ENCODE measurements around the gene PFDN6. TPM values are rescaled to one million over a fixed set of nuclear protein-coding genes. Genes with fewer than 3 reads are reported as not detected.

PFDN6 gene
- total RNA-seq, 2 experiments from 2014 or later: 63.5 to 65.0 TPM

GRCh38 chr6:33298773-33299236, 9.4 kb downstream of the PFDN6 start, which contains the start of gene RGL2:
Gene RGL2 (minus strand): TSS chr6:33298942. CDS start chr6:33298610, 332 bp downstream.
- H3K27me3 Mint-ChIP-seq: no peaks in the 10 kb centered on the region
- H3K4me1 Mint-ChIP-seq: peaks cover 40% of the 10 kb centered on the region
- CTCF ChIA-PET: interaction anchor here (0.7 to 3.3 kb wide), 16 partner anchors 9 to 309 kb away, joined by 3 to 29 read pairs (median 4); partner anchors contain the start of genes B3GALT4, PFDN6, RPS18 and TAPBP
- POLR2A ChIA-PET: interaction anchor here (0.7 to 14.3 kb wide), 16 partner anchors 9 to 371 kb away, joined by 3 to 234 read pairs (median 4); partner anchors contain the start of genes B3GALT4, PFDN6, RPS18 and TAPBP
- no peaks in the 10 kb centered on the region for H3K9me3 Mint-ChIP-seq
- H3K4me3 Mint-ChIP-seq: peak within 1 kb of the TSS; percentile 95
- H3K36me3 Mint-ChIP-seq (ENCODE audit: low read depth): peaks cover 46% of the 10 kb centered on the region
- H3K27ac Mint-ChIP-seq: peak within 1 kb of the TSS; percentile 100
- peak; percentile 75 for DNase-seq

DNA sequence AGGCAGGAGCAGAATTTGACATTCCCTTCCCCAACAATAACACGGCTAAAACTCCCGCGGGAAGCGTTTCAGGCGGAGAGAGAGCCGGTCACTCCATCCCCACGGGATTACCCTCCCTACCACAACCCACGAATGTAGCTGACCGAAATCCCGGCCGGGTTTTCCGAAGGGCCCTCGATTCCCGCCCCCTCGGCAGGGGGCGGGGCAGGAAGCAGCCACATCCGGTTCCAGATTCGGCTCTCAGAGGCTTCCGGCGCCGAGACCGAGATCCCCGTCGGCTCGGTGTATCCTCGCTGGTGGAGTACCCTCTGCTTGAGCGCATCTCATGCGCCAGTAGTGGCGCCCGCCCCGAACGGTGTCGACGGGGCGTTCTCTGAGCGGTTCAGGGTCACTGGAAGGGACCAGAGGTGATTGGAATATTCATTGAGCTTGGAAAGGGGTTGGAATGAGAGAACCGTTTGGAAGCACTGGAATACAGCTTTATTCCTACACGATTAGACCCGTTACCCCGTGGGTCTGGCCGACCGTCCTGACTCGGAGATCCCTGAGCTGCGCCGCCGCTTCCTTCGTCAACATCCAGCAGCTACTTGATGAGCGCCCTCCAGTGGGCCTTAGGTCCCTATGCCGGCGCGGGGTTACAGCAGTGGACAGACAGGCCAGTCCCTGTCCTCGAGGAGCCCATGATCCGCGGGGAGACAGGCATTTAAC, 10.0 kb downstream of the PFDN6 start:
- Mint-ChIP-seq H3K4me3 (peak overlapping the region; percentile 95), H3K27ac (peak overlapping the region; percentile 100), H3K36me3 (ENCODE audit: low read depth) (peaks cover 47% of the 10 kb centered on the region), H3K4me1 (peaks cover 41% of the 10 kb centered on the region), H3K9me3 (no peaks in the 10 kb centered on the region), H3K27me3 (no peaks in the 10 kb centered on the region)
- POLR2A ChIA-PET: interaction anchor here (0.7 to 14.3 kb wide), 24 partner anchors 9 to 370 kb away, joined by 3 to 234 read pairs (median 4); partner anchors contain the start of genes B3GALT4, PFDN6, RPS18 and RXRB
- CTCF ChIA-PET: interaction anchor here (0.7 to 3.3 kb wide), 18 partner anchors 8 to 308 kb away, joined by 3 to 29 read pairs (median 4); partner anchors contain the start of genes B3GALT4, PFDN6, RPS18 and TAPBP
- DNase-seq: peak; percentile 94

DNA sequence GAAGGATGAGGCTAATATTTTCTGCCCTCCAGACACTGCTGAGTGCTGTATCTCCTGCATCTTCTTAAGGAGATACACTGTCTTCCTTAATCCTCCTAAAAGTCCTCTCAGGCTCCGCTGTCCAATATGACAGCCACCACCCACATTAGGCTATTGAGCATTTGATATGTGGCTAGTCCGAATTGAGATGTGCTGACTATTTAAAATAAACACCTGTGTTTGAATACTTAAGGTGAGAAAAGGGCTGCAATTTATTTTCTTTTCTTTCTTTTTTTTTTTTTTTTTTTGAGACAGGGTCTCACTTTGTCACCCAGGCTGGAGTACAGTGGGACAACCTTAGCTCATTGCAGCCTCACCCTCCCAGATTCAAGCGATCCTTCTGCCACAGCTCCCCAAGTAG, 12.5 kb downstream of the PFDN6 start:
- no peak for DNase-seq
- Mint-ChIP-seq H3K9me3 (no peaks in the 10 kb centered on the region), H3K4me1 (peaks cover 46% of the 10 kb centered on the region), H3K27ac (no peak overlapping the region), H3K36me3 (ENCODE audit: low read depth) (peaks cover 58% of the 10 kb centered on the region), H3K27me3 (no peaks in the 10 kb centered on the region), H3K4me3 (no peak overlapping the region)
- CTCF ChIA-PET: interaction anchor here (1.0 to 1.5 kb wide), 3 partner anchors 10 to 103 kb away, joined by 4 to 6 read pairs (median 5); no protein-coding TSS in a partner anchor
- POLR2A ChIA-PET: interaction anchor here (1.6 to 6.0 kb wide), 4 partner anchors 10 to 30 kb away, joined by 4 to 71 read pairs (median 24); partner anchors contain the start of genes PFDN6, RPS18, TAPBP and VPS52

DNA sequence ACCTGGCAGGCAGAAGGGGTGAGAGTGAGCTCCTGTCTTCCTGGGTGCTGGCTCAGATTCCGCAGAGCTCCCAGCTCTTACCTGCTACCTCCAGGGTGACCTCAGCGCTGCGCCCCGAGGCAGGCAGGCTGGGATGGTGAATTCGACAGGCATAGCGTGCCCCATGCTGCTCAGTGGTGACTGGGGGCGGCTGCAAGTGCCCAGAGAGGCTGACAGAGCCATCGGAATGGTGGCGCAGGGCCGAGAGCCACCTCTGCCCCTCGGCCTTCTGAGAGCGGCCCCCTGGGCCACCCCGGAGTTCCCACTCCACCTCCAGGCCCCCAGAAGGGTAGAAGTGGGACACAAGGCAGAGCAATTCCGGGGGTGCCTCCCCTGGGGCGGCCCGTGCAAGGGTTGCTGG, 14.8 kb downstream of the PFDN6 start:
- ChIA-PET POLR2A (interaction anchor here (1.8 kb wide), 1 partner anchor 15 kb away, joined by 6 read pairs; the partner anchor contains the start of genes PFDN6 and WDR46), CTCF (no interaction called here)
- Mint-ChIP-seq H3K4me3 (no peak overlapping the region), H3K36me3 (ENCODE audit: low read depth) (peaks cover 72% of the 10 kb centered on the region), H3K27me3 (no peaks in the 10 kb centered on the region), H3K9me3 (no peaks in the 10 kb centered on the region), H3K4me1 (peaks cover 51% of the 10 kb centered on the region), H3K27ac (no peak overlapping the region)
- no peak for DNase-seq

- no peak overlapping the region for H3K4me3 Mint-ChIP-seq
- H3K4me1 Mint-ChIP-seq: peaks cover 43% of the 10 kb centered on the region
- no peak overlapping the region for H3K27ac Mint-ChIP-seq
- ChIA-PET POLR2A (interaction anchor here (1.8 kb wide), 1 partner anchor 16 kb away, joined by 6 read pairs; the partner anchor contains the start of genes PFDN6 and WDR46), CTCF (no interaction called here)
- no peaks in the 10 kb centered on the region for H3K27me3 Mint-ChIP-seq
- peaks cover 63% of the 10 kb centered on the region for H3K36me3 Mint-ChIP-seq (ENCODE audit: low read depth)
- H3K9me3 Mint-ChIP-seq: no peaks in the 10 kb centered on the region
- no peak for DNase-seq
Measured at GRCh38 chr6:33305052-33305451, 15.7 kb downstream of the PFDN6 start.

DNA sequence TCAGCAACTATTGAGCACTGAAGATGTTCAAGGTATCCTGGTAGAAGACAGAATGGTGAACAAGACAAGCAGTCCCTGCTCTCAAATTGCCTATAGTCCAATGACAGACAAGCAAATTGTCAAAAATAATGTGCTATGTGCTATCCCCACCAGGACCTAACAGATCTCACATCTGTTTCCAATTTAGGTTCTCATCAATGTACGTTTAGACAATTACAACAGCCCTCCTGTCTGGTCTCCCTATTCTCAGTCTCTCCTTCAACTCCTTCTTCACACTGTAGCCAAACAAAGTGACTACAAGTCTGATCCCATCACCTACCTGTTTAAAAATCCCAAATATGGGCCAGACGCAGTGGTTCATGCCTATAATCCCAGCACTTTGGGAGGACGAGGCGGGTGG, 17.0 kb downstream of the PFDN6 start:
- CTCF ChIA-PET: interaction anchor here (0.7 kb wide), 1 partner anchor 339 kb away, joined by 3 read pairs; no protein-coding TSS in a partner anchor
- DNase-seq: no peak
- Mint-ChIP-seq H3K36me3 (ENCODE audit: low read depth) (peaks cover 63% of the 10 kb centered on the region), H3K27me3 (no peaks in the 10 kb centered on the region), H3K4me1 (peaks cover 40% of the 10 kb centered on the region), H3K9me3 (no peaks in the 10 kb centered on the region), H3K4me3 (no peak overlapping the region), H3K27ac (no peak overlapping the region)
- POLR2A ChIA-PET: interaction anchor here (2.2 kb wide), 1 partner anchor 35 kb away, joined by 5 read pairs; the partner anchor contains the start of genes RPS18 and VPS52

DNA sequence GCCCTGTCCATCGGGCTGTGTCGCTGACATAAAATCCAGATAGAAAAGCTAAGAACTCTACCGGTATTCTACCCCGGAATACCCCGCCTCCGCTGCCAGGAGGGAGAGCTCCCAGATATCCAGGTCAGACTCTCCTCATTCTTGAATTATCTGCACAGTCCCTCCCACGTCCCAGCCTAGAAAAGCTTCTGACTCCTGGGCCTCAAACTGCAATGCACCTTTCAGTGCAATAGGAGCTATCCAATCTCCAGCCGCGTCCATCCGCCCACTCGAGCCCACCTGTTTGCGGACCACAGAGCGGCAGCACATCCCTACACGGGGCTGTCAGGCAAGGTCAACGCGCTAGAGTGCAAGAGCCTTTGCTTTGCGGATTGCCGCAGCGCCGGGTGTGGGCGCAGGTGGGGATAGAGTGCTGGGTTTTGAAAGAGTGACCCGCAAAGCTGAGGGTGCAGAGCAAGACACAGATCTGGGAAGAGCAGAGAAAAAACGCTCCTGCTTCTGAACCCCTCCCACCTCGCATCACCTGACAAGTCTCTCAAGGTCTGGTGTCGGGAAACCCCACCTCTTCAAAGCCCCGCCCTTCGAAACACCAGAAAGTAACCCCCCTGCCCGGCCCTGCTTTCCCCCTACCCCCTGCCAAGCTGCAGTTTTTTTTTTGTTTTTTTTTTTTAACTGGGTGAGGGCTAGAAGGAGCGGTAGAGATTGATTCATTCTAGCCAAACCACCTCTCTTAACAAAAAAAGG, 23.1 kb downstream of the PFDN6 start:
- peak overlapping the region; percentile 87 for H3K4me3 Mint-ChIP-seq
- ChIA-PET POLR2A (interaction anchor here (0.8 to 5.0 kb wide), 19 partner anchors 13 to 380 kb away, joined by 3 to 71 read pairs (median 4); partner anchors contain the start of genes B3GALT4, HLA-DPA1, PFDN6 and RGL2), CTCF (interaction anchor here (0.6 to 3.1 kb wide), 7 partner anchors 11 to 250 kb away, joined by 3 to 26 read pairs (median 5); partner anchors contain the start of genes B3GALT4 and RGL2)
- H3K36me3 Mint-ChIP-seq (ENCODE audit: low read depth): peaks cover 59% of the 10 kb centered on the region
- no peaks in the 10 kb centered on the region for H3K9me3 Mint-ChIP-seq
- H3K27ac Mint-ChIP-seq: peak overlapping the region; percentile 91
- H3K27me3 Mint-ChIP-seq: no peaks in the 10 kb centered on the region
- H3K4me1 Mint-ChIP-seq: peaks cover 63% of the 10 kb centered on the region
- peak; percentile 87 for DNase-seq

DNA sequence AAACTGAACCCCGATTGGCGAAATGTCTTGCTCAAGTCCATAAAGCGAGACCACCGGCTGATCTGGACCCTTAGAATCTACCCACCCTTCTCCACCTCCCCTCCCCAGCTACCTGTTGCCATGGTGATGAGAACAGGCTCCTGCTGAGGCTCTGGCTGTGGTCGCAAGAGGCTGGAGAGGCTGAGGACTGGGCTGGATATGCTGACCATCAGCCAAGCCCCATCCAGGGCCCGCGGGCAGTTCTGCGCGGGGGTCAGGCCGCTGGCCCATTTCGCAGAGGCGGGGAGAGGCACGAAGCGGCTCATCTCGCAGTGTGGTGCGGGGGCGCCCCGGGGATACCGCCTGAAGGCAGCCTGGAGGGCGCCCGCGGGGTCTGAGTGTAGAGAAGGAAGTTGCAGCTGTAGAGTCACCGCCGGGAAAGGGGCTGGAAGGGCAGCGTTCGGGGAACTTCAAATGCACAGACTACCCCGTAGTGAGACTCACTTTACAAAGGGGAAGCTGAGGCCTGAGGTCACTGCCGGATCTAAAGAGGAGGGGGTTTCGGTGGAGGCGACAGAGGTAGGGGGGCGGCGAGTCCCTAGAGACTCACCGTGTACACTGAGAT, 23.8 kb downstream of the PFDN6 start:
- POLR2A ChIA-PET: interaction anchor here (0.8 to 5.0 kb wide), 17 partner anchors 13 to 380 kb away, joined by 3 to 71 read pairs (median 4); partner anchors contain the start of genes B3GALT4, HLA-DPA1, PFDN6 and RGL2
- CTCF ChIA-PET: interaction anchor here (1.6 to 3.1 kb wide), 3 partner anchors 14 to 102 kb away, joined by 3 to 26 read pairs (median 16); partner anchors contain the start of gene RGL2
- peak overlapping the region; percentile 91 for H3K27ac Mint-ChIP-seq
- DNase-seq: peak; percentile 46
- no peaks in the 10 kb centered on the region for H3K27me3 Mint-ChIP-seq
- peaks cover 60% of the 10 kb centered on the region for H3K36me3 Mint-ChIP-seq (ENCODE audit: low read depth)
- H3K4me1 Mint-ChIP-seq: peaks cover 65% of the 10 kb centered on the region
- no peaks in the 10 kb centered on the region for H3K9me3 Mint-ChIP-seq
- peak overlapping the region; percentile 87 for H3K4me3 Mint-ChIP-seq

GRCh38 chr6:33313709-33314514, 24.5 kb downstream of the PFDN6 start, which contains the start of gene TAPBP:
Gene TAPBP (minus strand): TSS chr6:33314078. CDS start chr6:33314041, 37 bp downstream.
- peaks cover 65% of the 10 kb centered on the region for H3K4me1 Mint-ChIP-seq
- peak within 1 kb of the TSS; percentile 91 for H3K27ac Mint-ChIP-seq
- H3K4me3 Mint-ChIP-seq: peak within 1 kb of the TSS; percentile 87
- H3K27me3 Mint-ChIP-seq: no peaks in the 10 kb centered on the region
- ChIA-PET CTCF (interaction anchor here (3.1 kb wide), 2 partner anchors 15 to 31 kb away, joined by 16 to 26 read pairs; partner anchors contain the start of gene RGL2), POLR2A (interaction anchor here (0.8 to 5.0 kb wide), 15 partner anchors 13 to 379 kb away, joined by 3 to 71 read pairs (median 6); partner anchors contain the start of genes B3GALT4, HLA-DPA1, PFDN6 and RGL2)
- peaks cover 60% of the 10 kb centered on the region for H3K36me3 Mint-ChIP-seq (ENCODE audit: low read depth)
- H3K9me3 Mint-ChIP-seq: no peaks in the 10 kb centered on the region
- peak; percentile 84 for DNase-seq

DNA sequence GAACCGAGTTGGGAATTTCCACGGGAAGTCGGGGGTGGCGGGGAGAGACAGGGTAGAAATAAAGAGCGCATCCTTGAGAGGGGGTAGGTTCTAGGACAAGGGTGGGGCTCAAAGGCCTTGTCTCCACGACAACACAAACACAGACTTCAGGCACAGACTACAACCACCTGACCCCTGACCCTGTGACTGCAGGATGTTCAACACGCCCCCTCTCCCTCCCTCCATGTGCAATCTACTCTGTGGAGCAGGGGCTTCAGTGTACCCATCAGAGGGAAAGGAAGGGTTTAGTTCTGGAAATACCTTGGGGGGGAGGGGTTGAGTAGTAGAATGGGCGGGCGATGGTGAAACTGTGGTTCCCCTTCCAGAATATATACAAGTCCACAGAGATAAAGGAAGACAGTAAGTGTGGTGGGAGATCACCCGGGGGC, 25.1 kb downstream of the PFDN6 start:
- ChIA-PET POLR2A (interaction anchor here (1.9 kb wide), 1 partner anchor 30 kb away, joined by 7 read pairs; no protein-coding TSS in a partner anchor), CTCF (no interaction called here)
- peaks cover 69% of the 10 kb centered on the region for H3K4me1 Mint-ChIP-seq
- peak; percentile 78 for DNase-seq
- no peaks in the 10 kb centered on the region for H3K27me3 Mint-ChIP-seq
- H3K9me3 Mint-ChIP-seq: no peaks in the 10 kb centered on the region
- H3K4me3 Mint-ChIP-seq: peak overlapping the region; percentile 87
- H3K27ac Mint-ChIP-seq: peak overlapping the region; percentile 91
- H3K36me3 Mint-ChIP-seq (ENCODE audit: low read depth): peaks cover 63% of the 10 kb centered on the region

All from activated CD4-positive, alpha-beta memory T cell treated with anti-CD3 and anti-CD28 coated beads, Interleukin-2, amount 10 ng/mL, durations not matched to agents 7 days and 5 days (primary cell).